ENCODE results near the gene MARCHF9.

DNA sequence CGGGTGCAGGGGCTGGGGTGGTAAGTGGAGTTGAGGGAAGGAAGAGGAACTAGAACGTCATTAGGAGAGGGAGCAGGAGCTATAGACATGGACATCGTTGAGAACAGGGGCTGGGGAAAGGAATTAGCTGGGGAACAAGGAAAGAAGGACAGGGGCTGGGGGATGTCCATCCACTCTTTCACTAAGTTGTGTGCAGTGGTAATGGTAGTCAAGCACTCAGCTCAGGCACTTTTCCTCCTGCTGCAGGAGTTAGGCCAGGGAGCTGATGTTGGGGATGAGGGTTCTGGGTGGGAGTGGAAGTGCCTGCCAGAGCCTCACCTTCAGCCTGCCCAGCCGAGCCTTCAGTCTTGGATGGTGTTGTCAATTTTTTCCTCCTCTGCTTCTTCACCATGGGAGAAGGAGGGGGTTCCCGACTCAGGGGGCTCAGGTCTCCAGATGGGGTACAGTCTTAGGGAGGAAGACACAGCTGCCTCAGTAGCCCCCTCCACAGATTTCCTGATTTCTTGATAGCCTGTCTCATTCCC, 25.5 kb upstream of the MARCHF9 start:
- TF ChIP-seq, protein P1, sequence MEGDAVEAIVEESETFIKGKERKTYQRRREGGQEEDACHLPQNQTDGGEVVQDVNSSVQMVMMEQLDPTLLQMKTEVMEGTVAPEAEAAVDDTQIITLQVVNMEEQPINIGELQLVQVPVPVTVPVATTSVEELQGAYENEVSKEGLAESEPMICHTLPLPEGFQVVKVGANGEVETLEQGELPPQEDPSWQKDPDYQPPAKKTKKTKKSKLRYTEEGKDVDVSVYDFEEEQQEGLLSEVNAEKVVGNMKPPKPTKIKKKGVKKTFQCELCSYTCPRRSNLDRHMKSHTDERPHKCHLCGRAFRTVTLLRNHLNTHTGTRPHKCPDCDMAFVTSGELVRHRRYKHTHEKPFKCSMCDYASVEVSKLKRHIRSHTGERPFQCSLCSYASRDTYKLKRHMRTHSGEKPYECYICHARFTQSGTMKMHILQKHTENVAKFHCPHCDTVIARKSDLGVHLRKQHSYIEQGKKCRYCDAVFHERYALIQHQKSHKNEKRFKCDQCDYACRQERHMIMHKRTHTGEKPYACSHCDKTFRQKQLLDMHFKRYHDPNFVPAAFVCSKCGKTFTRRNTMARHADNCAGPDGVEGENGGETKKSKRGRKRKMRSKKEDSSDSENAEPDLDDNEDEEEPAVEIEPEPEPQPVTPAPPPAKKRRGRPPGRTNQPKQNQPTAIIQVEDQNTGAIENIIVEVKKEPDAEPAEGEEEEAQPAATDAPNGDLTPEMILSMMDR (IDR thresholded peaks at IDR 0.05), result no peak
- TF ChIP-seq POLR2A (IDR thresholded peaks at IDR 0.05) (no peak), EP300 (IDR thresholded peaks at IDR 0.05) (no peak)

Measured in ovary (tissue), 3 donors.